ENCODE data around the gene CARD10.

CARD10 gene

GRCh38 chr22:37460684-37461083, 58.5 kb downstream of the CARD10 start:
- DNase-seq: no peak

GRCh38 chr22:37459206-37459605, 60.0 kb downstream of the CARD10 start:
- DNase-seq: peak; percentile 69

GRCh38 chr22:37457093-37457893, 61.9 kb downstream of the CARD10 start:
- peak; percentile 80 for DNase-seq

- no peak for DNase-seq
Observed at GRCh38 chr22:37456346-37456745, 62.9 kb downstream of the CARD10 start.

- DNase-seq: peak; percentile 92
Observed at GRCh38 chr22:37455896-37456295, 63.3 kb downstream of the CARD10 start.

GRCh38 chr22:37454857-37455686, 64.1 kb downstream of the CARD10 start:
- peak; percentile 28 for DNase-seq

- DNase-seq: no peak
Observed at GRCh38 chr22:37453696-37454095, 65.5 kb downstream of the CARD10 start.

GRCh38 chr22:37451218-37451617, 68.0 kb downstream of the CARD10 start:
- DNase-seq: no peak

- no peak for DNase-seq
Observed at GRCh38 chr22:37449331-37450001, 69.7 kb downstream of the CARD10 start.

GRCh38 chr22:37448516-37449127, 70.6 kb downstream of the CARD10 start:
- no peak for DNase-seq

- no peak for DNase-seq
Observed at GRCh38 chr22:37445501-37445900, 73.7 kb downstream of the CARD10 start.

- no peak for DNase-seq
Observed at GRCh38 chr22:37443977-37444376, 75.2 kb downstream of the CARD10 start.

GRCh38 chr22:37443086-37443485, 76.1 kb downstream of the CARD10 start:
- no peak for DNase-seq

GRCh38 chr22:37442537-37442936, 76.7 kb downstream of the CARD10 start:
- no peak for DNase-seq

GRCh38 chr22:37442135-37442534, 77.1 kb downstream of the CARD10 start:
- DNase-seq: no peak

- no peak for DNase-seq
Observed at GRCh38 chr22:37440875-37441274, 78.3 kb downstream of the CARD10 start.

All from NCI-H82 (cell line).